Nasal cavity respiratory epithelium epithelial cell of viscerocranial mucosa (primary cell): Measurements from ENCODE around the gene MSLN. TPM values are rescaled to one million over a fixed set of nuclear protein-coding genes. Genes with fewer than 3 reads are reported as not detected.

Source experiments
- total RNA-seq: library from RNA; depleted of rRNA; stranded (reverse); fragments of >200 nt; gene quantifications from 2 replicates; pipeline ENCODE4 v1.2.3, GENCODE V29; 2014

MSLN gene
- total RNA-seq, result 13.0 and 40.5 TPM in 2 replicates

DNA sequence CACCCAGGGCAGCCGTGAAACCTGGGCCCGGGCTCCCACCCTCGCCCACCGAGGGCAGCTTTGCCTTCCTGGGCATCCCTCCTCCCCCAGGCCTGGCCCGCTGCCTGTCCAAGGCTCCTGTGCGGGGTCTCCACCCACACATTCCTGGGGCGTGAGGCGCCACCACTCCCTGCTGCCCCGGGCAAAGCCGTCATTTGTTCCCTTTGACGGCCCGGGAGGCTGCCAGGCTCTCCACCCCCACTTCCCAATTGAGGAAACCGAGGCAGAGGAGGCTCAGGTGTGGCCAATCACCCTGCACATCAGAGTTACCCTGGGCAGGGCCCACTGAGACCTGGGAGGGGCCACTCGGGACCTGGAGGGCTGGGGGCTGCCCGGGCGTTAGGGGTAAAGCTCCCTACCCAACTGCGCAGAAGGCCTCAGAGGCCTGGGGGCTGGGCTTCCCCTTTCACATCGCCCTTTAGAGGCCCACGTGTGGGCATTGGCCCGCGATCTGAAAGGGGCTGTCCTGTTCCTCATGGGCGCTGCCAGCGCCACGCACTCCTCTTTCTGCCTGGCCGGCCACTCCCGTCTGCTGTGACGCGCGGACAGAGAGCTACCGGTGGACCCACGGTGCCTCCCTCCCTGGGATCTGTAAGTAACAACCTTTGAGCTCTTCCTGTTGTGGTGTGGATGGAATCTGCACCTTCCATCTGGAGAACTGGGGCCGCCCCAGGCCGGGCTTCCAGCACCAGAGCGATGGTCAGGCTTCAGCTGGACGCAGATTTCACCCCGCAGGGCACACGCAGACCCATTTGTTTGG lies at the start of gene MSLN:
Gene MSLN, plus strand, starts transcription at position 190 of the 799 bp plus-strand sequence. CDS start 1,947 bp downstream, outside the sequence.

GRCh38 chr16:714558-715476 lies 45.7 kb upstream of the MSLN start, which contains the start of gene METRN:
TSS of gene METRN (plus strand) at chr16:715118. CDS start at chr16:715290, 172 bp downstream.

DNA sequence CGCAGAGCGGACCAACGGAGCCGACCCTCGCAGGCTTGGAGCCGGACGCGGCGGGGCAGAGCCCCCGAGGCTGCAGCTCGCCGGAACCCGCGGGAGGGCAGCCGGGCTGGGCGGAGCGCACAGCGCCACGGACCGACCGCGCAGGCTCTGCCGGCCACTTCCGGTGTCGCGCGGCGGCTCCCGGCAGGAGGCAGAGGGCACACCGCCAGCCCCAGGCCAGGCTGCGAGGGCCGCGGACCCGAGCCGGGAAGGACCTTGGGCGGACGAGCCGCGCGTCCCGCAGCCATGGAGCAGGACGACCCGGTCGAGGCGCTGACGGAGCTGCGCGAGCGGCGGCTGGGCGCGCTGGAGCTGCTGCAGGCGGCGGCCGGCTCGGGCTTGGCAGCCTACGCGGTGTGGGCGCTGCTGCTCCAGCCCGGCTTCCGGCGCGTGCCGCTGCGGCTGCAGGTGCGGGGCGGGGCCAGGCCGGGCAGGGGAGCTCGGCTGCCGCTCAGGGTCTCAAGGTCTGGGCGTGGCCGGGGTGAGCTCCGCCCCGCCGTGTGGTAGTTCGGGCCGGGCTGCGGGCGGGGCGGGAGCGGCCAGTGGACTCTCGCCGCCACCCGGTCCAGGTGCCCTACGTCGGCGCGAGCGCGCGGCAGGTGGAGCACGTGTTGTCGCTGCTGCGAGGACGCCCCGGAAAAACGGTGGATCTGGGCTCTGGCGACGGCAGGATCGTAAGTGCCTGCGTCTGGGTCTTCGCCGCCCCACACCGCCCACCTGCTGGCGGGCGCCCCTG lies 39.4 kb upstream of the MSLN start, which contains the start of gene ANTKMT:
Gene ANTKMT, plus strand, starts transcription at position 157 of the 775 bp plus-strand sequence. Its CDS starts 129 bp downstream, at position 286.

GRCh38 chr16:726438-727290 lies 33.9 kb upstream of the MSLN start, which contains the start of the genes CCDC78 and HAGHL:
TSS of gene CCDC78 (minus strand) at chr16:726443. CDS start at chr16:726367, 76 bp downstream.
TSS of gene HAGHL (plus strand) at chr16:727106. CDS start at chr16:727510, 404 bp downstream.

DNA sequence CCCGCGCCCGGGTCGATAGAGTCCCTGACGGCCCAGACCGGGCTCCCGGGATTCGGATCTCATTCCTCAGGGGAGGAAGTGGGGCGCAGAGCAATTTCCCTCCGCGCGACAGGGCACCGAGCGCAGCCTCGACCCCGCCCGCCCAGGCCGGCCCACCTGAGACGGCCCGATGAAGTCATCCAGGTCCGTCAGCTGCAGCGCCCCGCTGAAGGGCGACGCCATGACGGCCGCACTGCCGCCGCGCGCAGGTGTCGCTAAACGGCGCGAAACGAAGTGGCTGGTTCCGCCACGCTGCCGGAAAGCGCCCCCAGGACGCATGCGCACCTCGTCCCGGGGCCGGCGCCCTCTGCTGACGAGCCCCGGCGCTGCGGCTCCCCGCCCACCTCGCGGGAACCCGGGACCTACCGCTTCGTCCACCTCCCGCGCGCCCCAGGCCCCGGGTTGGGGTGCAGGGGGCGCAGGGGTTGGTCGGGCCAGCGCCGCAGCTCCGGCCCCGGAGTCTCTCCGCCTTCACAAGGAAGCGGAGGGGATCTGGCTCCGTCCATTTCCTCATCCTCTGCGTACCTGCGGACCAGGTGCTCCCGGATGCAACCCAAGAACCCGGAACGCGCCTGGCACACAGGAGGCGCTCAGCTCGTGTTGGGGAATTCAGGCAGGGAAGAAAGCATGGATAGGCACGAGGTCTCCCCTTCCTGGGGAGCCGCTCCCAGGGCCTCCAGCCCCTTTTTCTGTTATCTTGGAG lies 19.6 kb upstream of the MSLN start, which contains the start of gene CIAO3:
Gene CIAO3, minus strand, starts transcription at position 234 of the 742 bp plus-strand sequence. Its CDS starts 12 bp downstream, at position 222.

GRCh38 chr16:787978-788398 lies 27.5 kb downstream of the MSLN start, which contains the start of gene RPUSD1:
TSS of gene RPUSD1 (minus strand) at chr16:788381. CDS start at chr16:787737, 644 bp downstream.

DNA sequence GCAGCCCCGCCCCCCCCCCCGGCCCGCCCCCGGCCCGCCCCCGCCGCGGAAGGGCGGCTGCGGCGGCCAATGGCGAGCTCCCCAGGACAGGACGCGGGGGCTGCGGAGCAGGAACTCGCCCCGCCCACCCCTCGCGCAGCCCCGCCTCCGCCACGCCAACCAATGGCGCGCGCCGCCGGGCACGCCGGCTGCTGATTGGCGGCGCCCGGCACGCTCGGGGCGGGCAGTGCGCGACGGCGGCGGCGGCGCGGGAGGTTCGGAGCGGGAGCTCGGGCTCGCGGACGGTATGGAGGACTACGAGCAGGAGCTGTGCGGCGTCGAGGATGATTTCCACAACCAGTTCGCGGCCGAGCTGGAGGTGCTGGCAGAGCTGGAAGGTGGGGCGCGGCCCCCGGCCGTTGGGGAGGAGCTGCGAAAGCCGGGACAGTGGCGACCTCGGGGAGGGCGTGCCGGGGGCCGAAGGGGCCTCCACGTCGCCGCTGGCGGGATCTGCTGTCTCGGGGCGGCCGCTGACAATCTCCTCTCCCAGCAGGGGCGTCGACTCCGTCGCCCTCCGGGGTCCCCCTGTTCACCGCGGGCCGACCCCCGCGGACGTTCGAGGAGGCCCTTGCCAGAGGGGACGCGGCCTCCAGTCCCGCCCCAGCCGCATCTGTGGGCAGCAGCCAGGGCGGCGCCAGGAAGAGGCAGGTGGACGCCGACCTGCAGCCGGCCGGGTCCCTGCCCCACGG lies 28.0 kb downstream of the MSLN start, which contains the start of gene CHTF18:
Gene CHTF18, plus strand, starts transcription at position 222 of the 728 bp plus-strand sequence. Its CDS starts 65 bp downstream, at position 287.

GRCh38 chr16:799948-800833 lies 39.7 kb downstream of the MSLN start, which contains the start of gene GNG13:
TSS of gene GNG13 (minus strand) at chr16:800734. CDS start at chr16:799077, 1,657 bp downstream.

Other genes starting within 250 kb of the MSLN start
- gene CAPN15, start 233.0 kb upstream of the MSLN start, total RNA-seq, result 30.1 and 60.1 TPM in 2 replicates
- gene PRR35, start 200.3 kb upstream of the MSLN start, total RNA-seq, result under 0.01 TPM in 1 of 2 replicates, not detected in the other
- gene NHLRC4, start 193.7 kb upstream of the MSLN start, total RNA-seq, result 0.14 and 0.68 TPM in 2 replicates
- 13.7 and 34.0 TPM in 2 replicates for gene PIGQ, start 190.8 kb upstream of the MSLN start, total RNA-seq
- 14.4 and 18.3 TPM in 2 replicates for gene RAB40C, start 170.7 kb upstream of the MSLN start, total RNA-seq
- under 0.01 and 0.71 TPM in 2 replicates for gene WFIKKN1, start 129.7 kb upstream of the MSLN start, total RNA-seq
- gene METTL26, start 124.4 kb upstream of the MSLN start, total RNA-seq, result 57.2 and 62.5 TPM in 2 replicates
- 19.8 and 27.0 TPM in 2 replicates for gene MCRIP2, start 118.9 kb upstream of the MSLN start, total RNA-seq
- gene WDR90, start 111.4 kb upstream of the MSLN start, total RNA-seq, result 4.1 and 13.5 TPM in 2 replicates
- gene RHOT2, start 92.6 kb upstream of the MSLN start, total RNA-seq, result 47.8 and 49.3 TPM in 2 replicates
- gene RHBDL1, start 85.1 kb upstream of the MSLN start, total RNA-seq, result 4.7 and 6.2 TPM in 2 replicates
- 119 and 126 TPM in 2 replicates for gene STUB1, start 80.3 kb upstream of the MSLN start, total RNA-seq
- 16.1 and 17.8 TPM in 2 replicates for gene JMJD8, start 76.4 kb upstream of the MSLN start, total RNA-seq
- 5.5 and 8.9 TPM in 2 replicates for gene WDR24, start 70.3 kb upstream of the MSLN start, total RNA-seq
- 1.4 and 1.7 TPM in 2 replicates for gene FBXL16, start 54.9 kb upstream of the MSLN start, total RNA-seq
- 81.3 and 81.4 TPM in 2 replicates for gene METRN, start 45.6 kb upstream of the MSLN start, total RNA-seq
- 10.0 and 20.5 TPM in 2 replicates for gene ANTKMT, start 39.6 kb upstream of the MSLN start, total RNA-seq
- gene CCDC78, start 34.3 kb upstream of the MSLN start, total RNA-seq, result 1.0 and 1.6 TPM in 2 replicates
- gene HAGHL, start 33.6 kb upstream of the MSLN start, total RNA-seq, result 18.4 and 24.3 TPM in 2 replicates
- 35.3 and 44.8 TPM in 2 replicates for gene CIAO3, start 19.7 kb upstream of the MSLN start, total RNA-seq
- gene RPUSD1, start 27.6 kb downstream of the MSLN start, total RNA-seq, result 24.4 and 24.6 TPM in 2 replicates
- gene CHTF18, start 27.9 kb downstream of the MSLN start, total RNA-seq, result 2.2 and 3.1 TPM in 2 replicates
- not detected in 2 replicates for gene GNG13, start 40.0 kb downstream of the MSLN start, total RNA-seq
- gene LMF1, start 210.2 kb downstream of the MSLN start, total RNA-seq, result 1.7 and 4.1 TPM in 2 replicates
- under 0.01 TPM in 1 of 2 replicates, not detected in the other for gene SOX8, start 221.0 kb downstream of the MSLN start, total RNA-seq